Keratinocyte (primary cell): ENCODE data around the gene SH2B2. TPM values are rescaled to one million over a fixed set of nuclear protein-coding genes. Genes with fewer than 3 reads are reported as not detected.
"Not testable (repeated sequence)": the region's sequence is repeated elsewhere in the genome, so short reads cannot be mapped to it uniquely, and the experiment has no call there.

Source experiments
- DNase-seq: peaks from one replicate; pipeline ENCODE4 v3.0.0-alpha.2; 2011; ENCODE audit warnings: low read depth, missing footprints, low spot score
- FAIRE-seq: peaks from 2 replicates; lab custom pipeline; 2011; peaks lifted over from hg19 to GRCh38; lab: Jason Lieb, UNC
- H2AFZ ChIP-seq: 2 replicates; pipeline ENCODE4 v1.6.0; 2012; ENCODE audit warnings: low read length, control low read depth, inconsistent platforms; ENCODE audit not compliant: control insufficient read depth
- H3K27ac ChIP-seq: 2 replicates; pipeline ENCODE4 v1.5.1; 2011; ENCODE audit warnings: low read length; ENCODE audit not compliant: control insufficient read depth, insufficient read depth
- H3K27me3 ChIP-seq: 3 replicates; pipeline ENCODE4 v1.6.0; 2011; ENCODE audit warnings: low read length; ENCODE audit not compliant: control insufficient read depth, insufficient read depth; ENCODE audit errors: extremely low read depth
- H3K36me3 ChIP-seq, 2 experiments: 2 replicates in 1 of 2; 3 replicates in 1 of 2; pipeline ENCODE4 v1.5.1; 2011; ENCODE audit warnings: low read length in 2 of 2, mild to moderate bottlenecking in 1 of 2; ENCODE audit not compliant: control insufficient read depth in 2 of 2, insufficient read depth in 2 of 2; ENCODE audit errors: extremely low read depth in 1 of 2
- H3K4me1 ChIP-seq: 3 replicates; pipeline ENCODE4 v1.5.1; 2011; ENCODE audit warnings: low read length; ENCODE audit not compliant: control insufficient read depth, insufficient read depth; ENCODE audit errors: extremely low read depth
- H3K4me2 ChIP-seq: 3 replicates; pipeline ENCODE4 v1.6.0; 2011; ENCODE audit warnings: low read depth, low read length; ENCODE audit not compliant: control insufficient read depth, insufficient read depth; ENCODE audit errors: extremely low read depth
- H3K4me3 ChIP-seq, 3 experiments: fragments of 200-600 bp in 1 of 3; sonication (generic) in 1 of 3; 2 replicates in 2 of 3; 3 replicates in 1 of 3; pipeline ENCODE4 v1.5.1; 2011 to 2016; ENCODE audit warnings: low read length in 3 of 3, mild to moderate bottlenecking in 3 of 3, control low read depth in 2 of 3, inconsistent platforms in 1 of 3, low read depth in 1 of 3, mixed read lengths in 1 of 3, mixed run types in 1 of 3, moderate library complexity in 1 of 3; ENCODE audit not compliant: control insufficient read depth in 2 of 3, insufficient read depth in 2 of 3; ENCODE audit errors: extremely low read depth in 1 of 3
- H3K79me2 ChIP-seq: 2 replicates; pipeline ENCODE4 v1.6.0; 2012; ENCODE audit warnings: low read length; ENCODE audit not compliant: control insufficient read depth, insufficient read depth
- H3K9ac ChIP-seq: 3 replicates; pipeline ENCODE4 v1.6.0; 2011; ENCODE audit warnings: low read length; ENCODE audit not compliant: control insufficient read depth, insufficient read depth; ENCODE audit errors: extremely low read depth
- H3K9me1 ChIP-seq: 3 replicates; pipeline ENCODE4 v1.6.0; 2011; ENCODE audit warnings: low read length; ENCODE audit not compliant: control insufficient read depth, insufficient read depth; ENCODE audit errors: extremely low read depth
- H3K9me3 ChIP-seq: 2 replicates; pipeline ENCODE4 v1.5.1; 2012; ENCODE audit warnings: low read depth, low read length; ENCODE audit not compliant: control insufficient read depth
- H4K20me1 ChIP-seq: 3 replicates; pipeline ENCODE4 v1.6.0; 2011; ENCODE audit warnings: low read length; ENCODE audit not compliant: control insufficient read depth, insufficient read depth; ENCODE audit errors: extremely low read depth
- CTCF ChIP-seq, 3 experiments: IDR thresholded peaks in 1 of 3; conservative IDR thresholded peaks in 1 of 3; optimal IDR thresholded peaks in 1 of 3; 2 replicates in 2 of 3; 3 replicates in 1 of 3; pipeline versions ENCODE3 to v1.5.1; 2011; ENCODE audit warnings: low read length in 3 of 3, mild to moderate bottlenecking in 3 of 3, moderate library complexity in 2 of 3, control low read depth in 1 of 3, inconsistent platforms in 1 of 3; ENCODE audit not compliant: insufficient read depth in 2 of 3; ENCODE audit errors: extremely low read depth in 1 of 3
- EZH2 ChIP-seq: IDR thresholded peaks from one replicate; pipeline ENCODE4 v1.6.1; 2012; ENCODE audit warnings: inconsistent platforms, mild to moderate bottlenecking, low read length, moderate library complexity
- dilution Hi-C: fragments of 300-500 bp; cut with MboI; formaldehyde crosslinking; loops from one replicate; pipeline ENCODE4 v1.7.0; 2020; ENCODE audit warnings: low sequenced_read_pairs; ENCODE audit not compliant: extremely low pct_ligation_motif_present
- polyA plus RNA-seq, 5 experiments: library from polyadenylated mRNA; depleted of rRNA in 3 of 5; stranded (reverse) in 3 of 5; stranded (forward) in 1 of 5; unstranded in 1 of 5; fragments of >200 nt; gene quantifications; 1 replicate in 1 of 5; 2 replicates in 3 of 5; 3 replicates in 1 of 5; pipeline versions ENCODE4 v1.2.1 to v1.2.3, GENCODE V29; 2011 to 2012; ENCODE audit warnings: missing spikeins in 2 of 5, low read depth in 1 of 5, low replicate concordance in 1 of 5

Gene SH2B2
- polyA plus RNA-seq, 1 donor (not counting 4 experiments of a cell fraction or from before 2014, with no cell fraction given) = 0.59 TPM

- Histone ChIP-seq H3K9me1 (no peaks in the 10 kb centered on the region), H3K9ac (no peak overlapping the region), H3K27me3 (peaks cover 18% of the 10 kb centered on the region), H3K36me3 (no peaks in the 10 kb centered on the region), H3K27ac (no peak overlapping the region), H3K4me1 (peaks cover 1% of the 10 kb centered on the region), H3K4me3 (no peak overlapping the region), H3K4me2 (no peak overlapping the region), H3K9me3 (no peaks in the 10 kb centered on the region), H4K20me1 (peaks cover 3% of the 10 kb centered on the region), H3K79me2 (no peaks in the 10 kb centered on the region), H2AFZ (no peak overlapping the region)
- DNase-seq (no peak), FAIRE-seq (no peak)
- dilution Hi-C loops = no loop called here
- no peak for TF ChIP-seq CTCF (optimal IDR thresholded peaks at IDR 0.05 in 1 of 3, IDR thresholded peaks at IDR 0.05 in 1 of 3, conservative IDR thresholded peaks at IDR 0.05 in 1 of 3; ENCODE audit: extremely low read depth in 1 of 3, insufficient read depth in 2 of 3, low read length in 3 of 3)
- no peak for TF ChIP-seq EZH2
These were observed 37.2 kb downstream of the SH2B2 start for GRCh38 chr7:102323914-102324195.

- H3K27ac ChIP-seq, H3K4me3 ChIP-seq, dilution Hi-C loops, H3K9me1 ChIP-seq, FAIRE-seq, H2AFZ ChIP-seq, H3K36me3 ChIP-seq, H4K20me1 ChIP-seq, H3K79me2 ChIP-seq, H3K9ac ChIP-seq, H3K9me3 ChIP-seq, DNase-seq, H3K4me1 ChIP-seq, H3K4me2 ChIP-seq: not testable (repeated sequence)
- H3K27me3 ChIP-seq = peaks cover 18% of the 10 kb centered on the region
These were observed 38.4 kb downstream of the SH2B2 start for GRCh38 chr7:102325106-102325505.

- Histone ChIP-seq H3K27me3 (peaks cover 15% of the 10 kb centered on the region), H3K4me1 (no peaks in the 10 kb centered on the region), H3K79me2 (no peaks in the 10 kb centered on the region), H3K36me3 (no peaks in the 10 kb centered on the region), H3K9ac (no peak overlapping the region), H3K9me1 (no peaks in the 10 kb centered on the region), H3K9me3 (no peaks in the 10 kb centered on the region), H3K27ac (no peak overlapping the region), H4K20me1 (no peaks in the 10 kb centered on the region), H3K4me2 (no peak overlapping the region), H3K4me3 (no peak overlapping the region), H2AFZ (no peak overlapping the region)
- dilution Hi-C loops = no loop called here
- FAIRE-seq (no peak), DNase-seq (no peak)
- TF ChIP-seq EZH2 = no peak
- no peak for TF ChIP-seq CTCF (optimal IDR thresholded peaks at IDR 0.05 in 1 of 3, IDR thresholded peaks at IDR 0.05 in 1 of 3, conservative IDR thresholded peaks at IDR 0.05 in 1 of 3; ENCODE audit: extremely low read depth in 1 of 3, insufficient read depth in 2 of 3, low read length in 3 of 3)
These were observed 39.7 kb downstream of the SH2B2 start for GRCh38 chr7:102326157-102326889.

DNA sequence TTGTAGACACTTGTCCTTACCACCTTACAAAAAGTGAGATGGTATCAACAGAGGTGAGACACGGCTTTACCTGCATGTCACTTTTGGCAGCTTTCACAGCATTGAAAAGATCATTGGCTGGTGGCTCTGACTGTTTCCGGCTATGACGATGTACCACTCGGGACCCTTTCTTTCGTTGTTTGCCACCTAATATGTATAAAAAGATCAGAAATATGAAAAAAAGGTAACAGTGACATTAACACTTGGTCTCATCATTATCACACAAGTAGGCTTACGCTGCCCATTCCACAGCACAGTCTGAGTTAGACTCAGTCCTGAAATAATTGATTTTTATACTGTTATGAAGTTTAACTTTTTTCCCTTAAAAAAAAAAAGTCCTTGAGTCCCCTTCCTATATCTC is 40.5 kb downstream of the SH2B2 start:
- DNase-seq, H4K20me1 ChIP-seq, H3K9me3 ChIP-seq, FAIRE-seq, H3K27ac ChIP-seq, H3K4me1 ChIP-seq, H2AFZ ChIP-seq, H3K27me3 ChIP-seq, H3K4me3 ChIP-seq, H3K9ac ChIP-seq, H3K79me2 ChIP-seq, H3K36me3 ChIP-seq, H3K4me2 ChIP-seq, H3K9me1 ChIP-seq, dilution Hi-C loops: not testable (repeated sequence)
